Thyroid gland (tissue), 4 donors: ENCODE results near the gene SUSD4. TPM values are rescaled to one million over a fixed set of nuclear protein-coding genes. Genes with fewer than 3 reads are reported as not detected.

ENCODE experiments used
- DNase-seq, 2 donors: peaks; one replicate each; pipeline ENCODE4 v3.0.0-alpha.2; 2019
- H3K27ac ChIP-seq, 3 donors: fragments of 200-600 bp; sonication (generic); 1 replicate in 2 of 3; 2 replicates in 1 of 3; pipeline ENCODE4 v1.5.1; 2016 to 2019; ENCODE audit warnings: mild to moderate bottlenecking in 1 of 3, moderate library complexity in 1 of 3
- H3K27me3 ChIP-seq: fragments of 200-600 bp; sonication (generic); one replicate; pipeline ENCODE4 v1.5.1; 2019
- H3K36me3 ChIP-seq, 2 donors: fragments of 200-600 bp; sonication (generic); one replicate each; pipeline ENCODE4 v1.5.1; 2016 to 2019
- H3K4me1 ChIP-seq, 2 donors: fragments of 200-600 bp; sonication (generic); one replicate each; pipeline ENCODE4 v1.5.1; 2017 to 2019
- H3K4me3 ChIP-seq, 3 donors: fragments of 200-600 bp; sonication (generic); replicated peaks in 1 of 3; 1 replicate in 2 of 3; 2 replicates in 1 of 3; pipeline ENCODE4 v1.5.1; 2016; ENCODE audit warnings: mild to moderate bottlenecking in 1 of 3
- H3K9me3 ChIP-seq: fragments of 200-600 bp; sonication (generic); one replicate; pipeline ENCODE4 v1.5.1; 2017
- POLR2A ChIP-seq, 2 donors: fragments of 450-650 bp; IDR thresholded peaks; one replicate each; pipeline ENCODE4 v1.6.1; 2017; ENCODE audit warnings: antibody characterized with exemption in 2 of 2, mild to moderate bottlenecking in 2 of 2, moderate library complexity in 1 of 2
- WGBS, 2 donors: methylation state at CpG; one replicate each; pipeline ENCODE4 v1.1.5; 2017; 5-methylcytosine and 5-hydroxymethylcytosine counted together
- intact Hi-C: fragments of 100-400 bp; cut with DNase I; formaldehyde crosslinking; loops from one replicate; pipeline ENCODE4 v1.15.1; 2023
- total RNA-seq, 4 donors: library from RNA; depleted of rRNA; stranded (reverse); fragments of >200 nt; gene quantifications; one replicate each; pipeline ENCODE4 v1.2.3, GENCODE V29; 2016
- TF ChIP-seq, protein P1 (sequence below), 6 experiments: fragments of 200-600 bp in 3 of 6; fragments of 450-650 bp in 3 of 6; sonication (generic) in 3 of 6; IDR thresholded peaks; one replicate each; pipeline ENCODE4 v1.5.1; 2016 to 2019; ENCODE audit warnings: antibody characterized with exemption in 6 of 6, mild to moderate bottlenecking in 2 of 6, inconsistent platforms in 1 of 6, moderate library complexity in 1 of 6

Gene SUSD4
- total RNA-seq, 4 donors from 2014 or later: 0.54 to 2.8 (median 0.92) TPM

- no peak for DNase-seq
- 68 to 75% methylated on average over 13 of the region's 13 CpGs for WGBS, 2 donors
- TF ChIP-seq POLR2A (IDR thresholded peaks at IDR 0.05): no peak
- TF ChIP-seq, protein P1, sequence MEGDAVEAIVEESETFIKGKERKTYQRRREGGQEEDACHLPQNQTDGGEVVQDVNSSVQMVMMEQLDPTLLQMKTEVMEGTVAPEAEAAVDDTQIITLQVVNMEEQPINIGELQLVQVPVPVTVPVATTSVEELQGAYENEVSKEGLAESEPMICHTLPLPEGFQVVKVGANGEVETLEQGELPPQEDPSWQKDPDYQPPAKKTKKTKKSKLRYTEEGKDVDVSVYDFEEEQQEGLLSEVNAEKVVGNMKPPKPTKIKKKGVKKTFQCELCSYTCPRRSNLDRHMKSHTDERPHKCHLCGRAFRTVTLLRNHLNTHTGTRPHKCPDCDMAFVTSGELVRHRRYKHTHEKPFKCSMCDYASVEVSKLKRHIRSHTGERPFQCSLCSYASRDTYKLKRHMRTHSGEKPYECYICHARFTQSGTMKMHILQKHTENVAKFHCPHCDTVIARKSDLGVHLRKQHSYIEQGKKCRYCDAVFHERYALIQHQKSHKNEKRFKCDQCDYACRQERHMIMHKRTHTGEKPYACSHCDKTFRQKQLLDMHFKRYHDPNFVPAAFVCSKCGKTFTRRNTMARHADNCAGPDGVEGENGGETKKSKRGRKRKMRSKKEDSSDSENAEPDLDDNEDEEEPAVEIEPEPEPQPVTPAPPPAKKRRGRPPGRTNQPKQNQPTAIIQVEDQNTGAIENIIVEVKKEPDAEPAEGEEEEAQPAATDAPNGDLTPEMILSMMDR (IDR thresholded peaks at IDR 0.05): no peak
- Histone ChIP-seq H3K27ac (no peak overlapping the region), H3K36me3 (no peaks in the 10 kb centered on the region), H3K4me1 (no peaks in the 10 kb centered on the region), H3K27me3 (no peaks in the 10 kb centered on the region), H3K4me3 (no peak overlapping the region), H3K9me3 (no peaks in the 10 kb centered on the region)
- intact Hi-C loops: no loop called here
These were observed 155.6 kb downstream of the SUSD4 start for GRCh38 chr1:223208164-223209076.

DNA sequence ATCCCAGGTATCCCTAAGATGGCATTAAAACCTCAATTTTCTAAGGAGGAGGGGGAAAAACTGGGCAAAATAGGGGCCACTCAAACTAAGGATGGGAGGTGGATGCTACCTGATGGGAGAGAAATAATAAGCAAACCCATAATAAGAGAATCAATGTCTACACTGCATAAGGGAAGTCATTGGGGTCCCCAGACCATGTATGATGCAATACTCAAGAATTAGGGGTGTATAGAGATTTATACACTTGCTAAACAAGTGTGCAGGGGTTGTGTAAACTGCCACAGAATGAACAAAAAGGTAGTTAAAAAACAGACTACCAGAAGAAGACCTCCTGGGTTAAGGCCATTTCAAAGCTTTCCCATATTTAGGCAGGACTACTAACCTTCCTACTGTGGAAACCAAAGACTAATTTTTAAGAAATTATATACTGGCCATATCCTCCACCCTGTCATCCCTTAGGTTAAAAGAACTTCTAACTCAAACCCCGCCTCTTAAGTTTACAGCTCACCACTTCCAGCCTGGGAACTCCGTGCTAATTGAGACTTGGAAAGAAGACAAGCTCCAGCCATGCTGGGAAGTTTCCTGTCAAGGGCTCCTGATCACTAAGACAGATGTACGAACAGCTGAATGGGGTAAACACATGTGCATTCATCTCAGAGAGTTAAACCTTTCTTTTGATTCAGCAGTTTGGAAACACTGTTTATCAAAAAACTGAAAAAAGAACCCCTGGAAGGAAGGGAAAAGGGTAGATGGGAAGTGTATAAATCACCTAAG is 156.5 kb downstream of the SUSD4 start:
- DNase-seq: no peak
- Histone ChIP-seq H3K27ac (no peak overlapping the region), H3K4me3 (no peak overlapping the region), H3K9me3 (no peaks in the 10 kb centered on the region), H3K4me1 (no peaks in the 10 kb centered on the region), H3K36me3 (no peaks in the 10 kb centered on the region), H3K27me3 (no peaks in the 10 kb centered on the region)
- no peak for TF ChIP-seq POLR2A (IDR thresholded peaks at IDR 0.05)
- TF ChIP-seq, protein P1 (IDR thresholded peaks at IDR 0.05): no peak
- WGBS, 2 donors: 60 to 66% methylated on average over 3 of the region's 3 CpGs
- intact Hi-C loops: no loop called here

DNA sequence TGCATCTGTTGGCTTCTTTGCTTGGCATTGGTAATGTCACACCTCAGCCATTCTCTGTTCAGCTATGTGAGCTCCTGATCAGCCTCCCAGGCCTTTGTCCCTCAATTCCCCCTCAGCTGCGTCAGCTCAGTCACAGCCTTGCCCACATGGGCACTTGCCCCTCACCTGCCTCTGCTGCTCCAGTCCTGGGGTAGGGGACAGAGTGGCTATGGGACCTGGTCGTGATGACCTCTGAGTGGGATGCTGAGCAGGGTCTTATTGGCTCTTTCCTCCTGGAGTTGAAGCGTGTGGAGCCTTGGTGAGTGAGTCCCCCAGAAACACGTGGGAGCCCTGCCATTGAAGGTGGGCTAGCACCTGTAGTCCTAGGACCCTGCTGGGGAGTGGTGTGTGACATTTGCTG is 159.6 kb downstream of the SUSD4 start:
- Histone ChIP-seq H3K27me3 (no peaks in the 10 kb centered on the region), H3K27ac (no peak overlapping the region), H3K36me3 (no peaks in the 10 kb centered on the region), H3K4me3 (no peak overlapping the region), H3K9me3 (no peaks in the 10 kb centered on the region), H3K4me1 (no peaks in the 10 kb centered on the region)
- no peak for DNase-seq
- TF ChIP-seq, protein P1 (IDR thresholded peaks at IDR 0.05): no peak
- no peak for TF ChIP-seq POLR2A (IDR thresholded peaks at IDR 0.05)
- intact Hi-C loops: no loop called here
- 90 to 100% methylated on average over 1 to 4 of the region's 4 CpGs for whole genome bisulfite sequencing, 2 donors

- Histone ChIP-seq H3K4me3 (no peak overlapping the region), H3K27me3 (no peaks in the 10 kb centered on the region), H3K27ac (no peak overlapping the region), H3K9me3 (no peaks in the 10 kb centered on the region), H3K36me3 (no peaks in the 10 kb centered on the region), H3K4me1 (no peaks in the 10 kb centered on the region)
- WGBS, 2 donors: 85 to 88% methylated on average over 6 of the region's 6 CpGs
- DNase-seq: no peak
- TF ChIP-seq, protein P1 (IDR thresholded peaks at IDR 0.05): no peak
- TF ChIP-seq POLR2A (IDR thresholded peaks at IDR 0.05): no peak
- intact Hi-C loops: no loop called here
These were observed 160.3 kb downstream of the SUSD4 start for GRCh38 chr1:223203694-223204093.

- Histone ChIP-seq H3K36me3 (no peaks in the 10 kb centered on the region), H3K4me1 (no peaks in the 10 kb centered on the region), H3K27me3 (no peaks in the 10 kb centered on the region), H3K9me3 (no peaks in the 10 kb centered on the region), H3K27ac (no peak overlapping the region), H3K4me3 (no peak overlapping the region)
- TF ChIP-seq, protein P1 (IDR thresholded peaks at IDR 0.05): no peak
- TF ChIP-seq POLR2A (IDR thresholded peaks at IDR 0.05): no peak
- DNase-seq: no peak
- intact Hi-C loops: no loop called here
- 73 to 78% methylated on average over 7 to 9 of the region's 9 CpGs for WGBS, 2 donors
These were observed 161.0 kb downstream of the SUSD4 start for GRCh38 chr1:223203034-223203408.
